HepG2 (cell line): ENCODE measurements around the gene MCC. TPM values are rescaled to one million over a fixed set of nuclear protein-coding genes. Genes with fewer than 3 reads are reported as not detected.

ENCODE experiments used
- ATAC-seq: fragments of 200-7000 bp; cut with Tn5 transposase; 3 replicates; pipeline ENCODE4 v1.9.1; 2020; ENCODE audit warnings: mild to moderate bottlenecking, moderate library complexity
- BruUV-seq: library from RNA; stranded (reverse); fragments of 400-500 nt; replicated peaks from 2 replicates; lab custom pipeline; 2021; lab: Mats Ljungman, UMichigan
- CTCF ChIA-PET: fragments of 300-600 bp; formaldehyde crosslinking; extraction: SDS; loops from one replicate; lab custom pipeline; 2021; ENCODE audit warnings: low total read pairs, inconsistent platforms, low intra/inter-chr PET ratio; lab: Yijun Ruan, JAX
- POLR2A ChIA-PET: fragments of 350-600 bp; sonication (Branson Sonifier 250); formaldehyde crosslinking; loops from one replicate; lab custom pipeline; 2020; ENCODE audit warnings: antibody characterized with exemption, inconsistent platforms; lab: Yijun Ruan, JAX
- DNase-seq: peaks from one replicate; pipeline ENCODE4 v3.0.0-alpha.2; 2015; ENCODE audit warnings: low spot score
- FAIRE-seq: peaks from 3 replicates; lab custom pipeline; 2011; peaks lifted over from hg19 to GRCh38; lab: Jason Lieb, UNC
- H2AFZ ChIP-seq: one replicate; pipeline ENCODE4 v1.6.1; 2011; ENCODE audit warnings: low read length, inconsistent platforms
- H3K27ac ChIP-seq: fragments of 300-600 bp; 3 replicates; pipeline ENCODE4 v1.8.0; 2011; ENCODE audit warnings: mixed run types, mild to moderate bottlenecking, mixed read lengths, low read length, inconsistent platforms; ENCODE audit not compliant: insufficient read depth; ENCODE audit errors: extremely low read length
- H3K27me3 ChIP-seq, 2 experiments: fragments of 200-600 bp in 1 of 2; 2 replicates in 1 of 2; 3 replicates in 1 of 2; pipeline versions ENCODE4 v1.6.0 to v1.8.0; 2011; ENCODE audit warnings: low read length in 2 of 2, mild to moderate bottlenecking in 2 of 2, moderate library complexity in 2 of 2, inconsistent platforms in 1 of 2; ENCODE audit not compliant: insufficient read depth in 2 of 2, control insufficient read depth in 1 of 2
- H3K36me3 ChIP-seq, 2 experiments: fragments of 200-600 bp in 1 of 2; replicated peaks in 1 of 2; 2 replicates in 1 of 2; 3 replicates in 1 of 2; pipeline versions ENCODE4 v1.5.1 to v1.8.0; 2011; ENCODE audit warnings: low read length in 2 of 2, inconsistent platforms in 1 of 2; ENCODE audit not compliant: insufficient read depth in 2 of 2, control insufficient read depth in 1 of 2
- H3K4me1 ChIP-seq: 2 replicates; pipeline ENCODE4 v1.5.1; 2012; ENCODE audit warnings: low read length, inconsistent platforms; ENCODE audit not compliant: insufficient read depth
- H3K4me2 ChIP-seq: 2 replicates; pipeline ENCODE4 v1.6.0; 2011; ENCODE audit warnings: low read depth, low read length, inconsistent platforms
- H3K4me3 ChIP-seq, 3 experiments: fragments of 200-600 bp in 1 of 3; sonication (generic), shearing (Covaris generic) in 1 of 3; replicated peaks in 1 of 3; 2 replicates each; pipeline ENCODE4 v1.5.1; 2011 to 2016; ENCODE audit warnings: low read length in 3 of 3, inconsistent platforms in 2 of 3, low read depth in 2 of 3, mild to moderate bottlenecking in 2 of 3, control low read depth in 1 of 3, mixed read lengths in 1 of 3; ENCODE audit not compliant: insufficient read depth in 1 of 3
- H3K79me2 ChIP-seq: one replicate; pipeline ENCODE4 v1.6.1; 2011; ENCODE audit warnings: low read length, inconsistent platforms; ENCODE audit not compliant: insufficient read depth
- H3K9ac ChIP-seq: 2 replicates; pipeline ENCODE4 v1.6.0; 2011; ENCODE audit warnings: mild to moderate bottlenecking, low read depth, low read length, inconsistent platforms; ENCODE audit not compliant: insufficient read depth
- H3K9me3 ChIP-seq: 2 replicates; pipeline ENCODE4 v1.5.1; 2012; ENCODE audit warnings: mild to moderate bottlenecking, low read length
- H4K20me1 ChIP-seq: 2 replicates; pipeline ENCODE4 v1.6.0; 2011; ENCODE audit warnings: inconsistent platforms, mild to moderate bottlenecking, low read length, moderate library complexity; ENCODE audit not compliant: insufficient read depth
- ATF7 ChIP-seq, 2 experiments: fragments of 450-650 bp in 1 of 2; sonication (generic) in 1 of 2; formaldehyde crosslinking in 1 of 2; IDR thresholded peaks; 2 replicates each; pipeline versions ENCODE4 v1.4.0 to v1.6.1; 2016 to 2020; ENCODE audit warnings: antibody characterized with exemption in 1 of 2, mild to moderate bottlenecking in 1 of 2, missing genetic modification reagents in 1 of 2
- BRD4 ChIP-seq: sonication (generic); formaldehyde crosslinking; IDR thresholded peaks from 2 replicates; pipeline ENCODE4 v1.4.0; 2020; ENCODE audit warnings: missing genetic modification reagents
- CBX5 ChIP-seq: sonication (generic); formaldehyde crosslinking; IDR thresholded peaks from 2 replicates; pipeline ENCODE4 v1.4.0; 2020; ENCODE audit warnings: missing genetic modification reagents, borderline replicate concordance
- CEBPB ChIP-seq: IDR thresholded peaks from 2 replicates; pipeline ENCODE4 v1.6.1; 2011; ENCODE audit warnings: low read depth, low read length, improper control_type of control experiment, borderline replicate concordance
- NRL ChIP-seq: sonication (generic); formaldehyde crosslinking; IDR thresholded peaks from 2 replicates; pipeline ENCODE4 v1.5.0; 2020; ENCODE audit warnings: missing genetic modification reagents, mild to moderate bottlenecking, moderate library complexity, borderline replicate concordance
- SIX1 ChIP-seq: sonication (generic); formaldehyde crosslinking; IDR thresholded peaks from 2 replicates; pipeline ENCODE4 v1.4.0; 2020; ENCODE audit warnings: missing genetic modification reagents, borderline replicate concordance
- SMC3 ChIP-seq: IDR thresholded peaks from 2 replicates; pipeline ENCODE4 v1.6.1; 2011; ENCODE audit warnings: low read length, improper control_type of control experiment
- SOX13 ChIP-seq, 3 experiments: fragments of 450-650 bp in 1 of 3; sonication (generic) in 1 of 3; formaldehyde crosslinking in 1 of 3; IDR thresholded peaks in 2 of 3; conservative IDR thresholded peaks in 1 of 3; 2 replicates each; pipeline versions ENCODE4 v1.5.0 to v1.6.1; 2016 to 2020; ENCODE audit warnings: antibody characterized with exemption in 1 of 3, mild to moderate bottlenecking in 1 of 3, missing compliant biosample characterization in 1 of 3, missing genetic modification reagents in 1 of 3, moderate library complexity in 1 of 3
- SP1 ChIP-seq, 2 experiments: fragments of 450-650 bp in 1 of 2; sonication (generic) in 1 of 2; formaldehyde crosslinking in 1 of 2; IDR thresholded peaks; 2 replicates each; pipeline versions ENCODE4 v1.4.0 to v1.6.1; 2016 to 2020; ENCODE audit warnings: missing genetic modification reagents in 1 of 2
- TMF1 ChIP-seq: sonication (generic); formaldehyde crosslinking; IDR thresholded peaks from 2 replicates; pipeline ENCODE4 v1.8.1; 2022; ENCODE audit warnings: low read depth, missing genetic modification reagents
- ZBTB20 ChIP-seq: sonication (generic); formaldehyde crosslinking; IDR thresholded peaks from 2 replicates; pipeline ENCODE4 v1.8.1; 2023; ENCODE audit warnings: missing genetic modification reagents, low read depth, mild to moderate bottlenecking, borderline replicate concordance
- ZNF20 ChIP-seq: sonication (generic); formaldehyde crosslinking; IDR thresholded peaks from 2 replicates; pipeline ENCODE4 v1.4.0; 2020; ENCODE audit warnings: mild to moderate bottlenecking, moderate library complexity, missing genetic modification reagents
- ZNF543 ChIP-seq: sonication (generic); formaldehyde crosslinking; IDR thresholded peaks from 2 replicates; pipeline ENCODE4 v1.4.0; 2020; ENCODE audit warnings: mild to moderate bottlenecking, missing genetic modification reagents
- ZNF558 ChIP-seq: sonication (generic); formaldehyde crosslinking; IDR thresholded peaks from 2 replicates; pipeline ENCODE4 v1.9.0; 2022; ENCODE audit warnings: mild to moderate bottlenecking, missing genetic modification reagents, borderline replicate concordance
- WGBS: methylation state at CpG from one replicate; pipeline ENCODE4 v1.1.6; 2017; ENCODE audit warnings: low lambda C conversion rate; 5-methylcytosine and 5-hydroxymethylcytosine counted together
- in situ Hi-C: cut with HindIII; loops from 2 replicates; pipeline ENCODE4 v1.10.0; 2017; ENCODE audit warnings: low pct_unique_long_range_greater_than_20kb; ENCODE audit not compliant: extremely low pct_ligation_motif_present
- intact Hi-C: fragments of 100-400 bp; cut with micrococcal nuclease; formaldehyde crosslinking; loops from one replicate; pipeline ENCODE4 v1.10.0; 2022; ENCODE audit not compliant: unreplicated experiment
- polyA plus RNA-seq, 8 experiments: library from polyadenylated mRNA; depleted of rRNA in 3 of 8; stranded (reverse) in 7 of 8; unstranded in 1 of 8; fragments of >200 nt; fragmentation: Illumina TruSeq in 4 of 8; extraction: Trizol in 4 of 8; gene quantifications; 2 replicates each; pipeline versions ENCODE4 v1.2.1 to v1.2.3, GENCODE V29; 2011 to 2016; ENCODE audit warnings: low read depth in 4 of 8, missing spikeins in 1 of 8, mixed read lengths in 1 of 8; ENCODE audit not compliant: insufficient read depth in 1 of 8
- total RNA-seq, 5 experiments: library from RNA; depleted of rRNA; stranded (reverse); fragments of >200 nt; fragmentation: Illumina TruSeq; extraction: Trizol; gene quantifications; 2 replicates each; pipeline ENCODE4 v1.2.3, GENCODE V29; 2016; ENCODE audit warnings: low read depth in 1 of 5
- TF ChIP-seq, protein P1 (sequence below): sonication (generic); formaldehyde crosslinking; IDR thresholded peaks from 2 replicates; pipeline ENCODE4 v1.4.0; 2020; ENCODE audit warnings: missing genetic modification reagents
- TF ChIP-seq, protein P2 (sequence below): IDR thresholded peaks from 2 replicates; pipeline ENCODE4 v1.6.1; 2016; ENCODE audit warnings: mild to moderate bottlenecking
- TF ChIP-seq, protein P3 (sequence below), 2 experiments: fragments of 450-650 bp in 1 of 2; sonication (generic) in 1 of 2; formaldehyde crosslinking; IDR thresholded peaks; 2 replicates each; pipeline versions ENCODE4 v1.5.0 to v1.8.0; 2020 to 2022; ENCODE audit warnings: mild to moderate bottlenecking in 1 of 2, missing genetic modification reagents in 1 of 2
- TF ChIP-seq, protein P4 (sequence below): sonication (generic); formaldehyde crosslinking; IDR thresholded peaks from 2 replicates; pipeline ENCODE4 v1.8.1; 2023; ENCODE audit warnings: mild to moderate bottlenecking, missing genetic modification reagents

The MCC gene
- total and polyA plus RNA-seq, 2 of the 13 experiments (the other 11 are each of a cell fraction or from before 2014, with no cell fraction given) = 0.55 to 2.4 TPM

DNA sequence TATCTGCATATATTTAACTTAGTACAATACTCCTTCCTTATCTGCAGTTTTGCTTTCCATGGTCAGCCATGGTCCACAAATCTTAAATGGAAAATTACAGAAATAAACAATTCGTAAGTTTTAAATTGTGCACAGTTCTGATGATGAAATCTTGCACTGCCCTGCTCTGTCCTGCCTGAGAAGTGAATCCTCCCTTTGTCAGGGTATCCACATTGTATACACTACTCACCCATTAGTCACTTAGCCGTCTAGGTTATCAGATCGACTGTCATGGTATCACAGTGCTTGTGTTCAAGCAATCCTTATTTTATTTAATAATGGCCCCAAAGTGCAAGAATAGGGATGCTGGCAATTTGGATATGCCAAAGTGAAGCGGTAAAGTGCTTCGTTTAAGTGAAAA is 16.9 kb upstream of the MCC start:
- H3K4me3 ChIP-seq = no peak overlapping the region
- BruUV-seq = no TSS peak
- POLR2A ChIA-PET = no interaction called here
- H2AFZ ChIP-seq = no peak overlapping the region
- in situ Hi-C loops = loop anchor here (25.0 kb wide), 1 partner anchor 468 kb away; no protein-coding TSS in a partner anchor
- H3K27me3 ChIP-seq = no peaks in the 10 kb centered on the region; a peak in 2 of 5 replicates
- no peaks in the 10 kb centered on the region for H3K36me3 ChIP-seq
- no peaks in the 10 kb centered on the region for H3K4me1 ChIP-seq
- H3K4me2 ChIP-seq = no peak overlapping the region
- H3K9ac ChIP-seq = no peak overlapping the region
- H3K9me3 ChIP-seq = no peaks in the 10 kb centered on the region
- DNase-seq (peak; percentile 25), ATAC-seq (peak; percentile 62; the same call in 2 of the 3 replicates), FAIRE-seq (no peak)
- no peaks in the 10 kb centered on the region for H4K20me1 ChIP-seq
- CTCF ChIA-PET = no interaction called here
- H3K79me2 ChIP-seq = no peaks in the 10 kb centered on the region
- no peak overlapping the region for H3K27ac ChIP-seq
- intact Hi-C loops = no loop called here
- WGBS = 20% methylated on average over 5 of the region's 5 CpGs
- TF ChIP-seq, protein P1, sequence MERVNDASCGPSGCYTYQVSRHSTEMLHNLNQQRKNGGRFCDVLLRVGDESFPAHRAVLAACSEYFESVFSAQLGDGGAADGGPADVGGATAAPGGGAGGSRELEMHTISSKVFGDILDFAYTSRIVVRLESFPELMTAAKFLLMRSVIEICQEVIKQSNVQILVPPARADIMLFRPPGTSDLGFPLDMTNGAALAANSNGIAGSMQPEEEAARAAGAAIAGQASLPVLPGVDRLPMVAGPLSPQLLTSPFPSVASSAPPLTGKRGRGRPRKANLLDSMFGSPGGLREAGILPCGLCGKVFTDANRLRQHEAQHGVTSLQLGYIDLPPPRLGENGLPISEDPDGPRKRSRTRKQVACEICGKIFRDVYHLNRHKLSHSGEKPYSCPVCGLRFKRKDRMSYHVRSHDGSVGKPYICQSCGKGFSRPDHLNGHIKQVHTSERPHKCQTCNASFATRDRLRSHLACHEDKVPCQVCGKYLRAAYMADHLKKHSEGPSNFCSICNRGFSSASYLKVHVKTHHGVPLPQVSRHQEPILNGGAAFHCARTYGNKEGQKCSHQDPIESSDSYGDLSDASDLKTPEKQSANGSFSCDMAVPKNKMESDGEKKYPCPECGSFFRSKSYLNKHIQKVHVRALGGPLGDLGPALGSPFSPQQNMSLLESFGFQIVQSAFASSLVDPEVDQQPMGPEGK (CRISPR knock-in tag) = no peak
- TF ChIP-seq, protein P2, sequence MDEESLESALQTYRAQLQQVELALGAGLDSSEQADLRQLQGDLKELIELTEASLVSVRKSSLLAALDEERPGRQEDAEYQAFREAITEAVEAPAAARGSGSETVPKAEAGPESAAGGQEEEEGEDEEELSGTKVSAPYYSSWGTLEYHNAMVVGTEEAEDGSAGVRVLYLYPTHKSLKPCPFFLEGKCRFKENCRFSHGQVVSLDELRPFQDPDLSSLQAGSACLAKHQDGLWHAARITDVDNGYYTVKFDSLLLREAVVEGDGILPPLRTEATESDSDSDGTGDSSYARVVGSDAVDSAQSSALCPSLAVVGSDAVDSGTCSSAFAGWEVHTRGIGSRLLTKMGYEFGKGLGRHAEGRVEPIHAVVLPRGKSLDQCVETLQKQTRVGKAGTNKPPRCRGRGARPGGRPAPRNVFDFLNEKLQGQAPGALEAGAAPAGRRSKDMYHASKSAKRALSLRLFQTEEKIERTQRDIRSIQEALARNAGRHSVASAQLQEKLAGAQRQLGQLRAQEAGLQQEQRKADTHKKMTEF (CRISPR knock-in tag) = no peak
- TF ChIP-seq ZNF543 (CRISPR knock-in tag) (no peak), ZNF558 (CRISPR knock-in tag) (no peak), CBX5 (no peak), CEBPB (peak; percentile 15; the same call in 1 of the 2 replicates), ZBTB20 (no peak), TMF1 (no peak), SOX13 (IDR thresholded peaks at IDR 0.05) (no peak), SOX13 (CRISPR knock-in tag; conservative IDR thresholded peaks at IDR 0.05 in 1 of 2, IDR thresholded peaks at IDR 0.05 in 1 of 2) (0 out of 4 replicates have a peak, but pooled peaks of 1 of the 2 experiments have one; percentile 12), SIX1 (CRISPR knock-in tag) (no peak), NRL (no peak), ZNF20 (CRISPR knock-in tag) (no peak), BRD4 (CRISPR knock-in tag) (no peak), SMC3 (no peak), SP1 (IDR thresholded peaks at IDR 0.05) (no peak), SP1 (CRISPR knock-in tag; IDR thresholded peaks at IDR 0.05) (no peak), ATF7 (IDR thresholded peaks at IDR 0.05) (no peak), ATF7 (CRISPR knock-in tag; IDR thresholded peaks at IDR 0.05) (no peak)
- TF ChIP-seq, protein P3, sequence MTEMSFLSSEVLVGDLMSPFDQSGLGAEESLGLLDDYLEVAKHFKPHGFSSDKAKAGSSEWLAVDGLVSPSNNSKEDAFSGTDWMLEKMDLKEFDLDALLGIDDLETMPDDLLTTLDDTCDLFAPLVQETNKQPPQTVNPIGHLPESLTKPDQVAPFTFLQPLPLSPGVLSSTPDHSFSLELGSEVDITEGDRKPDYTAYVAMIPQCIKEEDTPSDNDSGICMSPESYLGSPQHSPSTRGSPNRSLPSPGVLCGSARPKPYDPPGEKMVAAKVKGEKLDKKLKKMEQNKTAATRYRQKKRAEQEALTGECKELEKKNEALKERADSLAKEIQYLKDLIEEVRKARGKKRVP (CRISPR knock-in tag; IDR thresholded peaks at IDR 0.05) = peak in 1 of 2 experiments; percentile 50; a peak in 1 of 4 replicates
- TF ChIP-seq, protein P4, sequence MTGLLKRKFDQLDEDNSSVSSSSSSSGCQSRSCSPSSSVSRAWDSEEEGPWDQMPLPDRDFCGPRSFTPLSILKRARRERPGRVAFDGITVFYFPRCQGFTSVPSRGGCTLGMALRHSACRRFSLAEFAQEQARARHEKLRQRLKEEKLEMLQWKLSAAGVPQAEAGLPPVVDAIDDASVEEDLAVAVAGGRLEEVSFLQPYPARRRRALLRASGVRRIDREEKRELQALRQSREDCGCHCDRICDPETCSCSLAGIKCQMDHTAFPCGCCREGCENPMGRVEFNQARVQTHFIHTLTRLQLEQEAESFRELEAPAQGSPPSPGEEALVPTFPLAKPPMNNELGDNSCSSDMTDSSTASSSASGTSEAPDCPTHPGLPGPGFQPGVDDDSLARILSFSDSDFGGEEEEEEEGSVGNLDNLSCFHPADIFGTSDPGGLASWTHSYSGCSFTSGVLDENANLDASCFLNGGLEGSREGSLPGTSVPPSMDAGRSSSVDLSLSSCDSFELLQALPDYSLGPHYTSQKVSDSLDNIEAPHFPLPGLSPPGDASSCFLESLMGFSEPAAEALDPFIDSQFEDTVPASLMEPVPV = no peak
